ENCODE measurements around the gene RBMXL3.

DNA sequence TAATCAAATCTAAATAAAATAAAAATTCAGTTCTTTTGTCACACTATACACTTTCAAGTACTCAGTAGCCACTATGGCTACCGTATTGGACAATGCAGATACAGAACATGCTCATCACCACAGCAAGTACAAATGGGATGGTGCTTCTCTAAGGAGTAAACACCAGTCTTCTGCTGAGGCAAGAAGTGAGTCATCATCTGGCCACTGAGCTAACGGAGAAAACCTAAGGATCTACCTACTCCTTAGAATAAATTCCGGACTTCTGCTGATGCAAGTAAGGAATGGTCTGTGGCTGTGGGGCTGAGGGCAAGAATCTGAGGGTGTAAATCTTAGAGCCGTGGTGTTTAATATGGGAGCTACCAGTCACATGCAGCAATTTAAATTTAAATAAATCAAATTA lies 11.3 kb upstream of the RBMXL3 start:
- TF ChIP-seq, protein P1, sequence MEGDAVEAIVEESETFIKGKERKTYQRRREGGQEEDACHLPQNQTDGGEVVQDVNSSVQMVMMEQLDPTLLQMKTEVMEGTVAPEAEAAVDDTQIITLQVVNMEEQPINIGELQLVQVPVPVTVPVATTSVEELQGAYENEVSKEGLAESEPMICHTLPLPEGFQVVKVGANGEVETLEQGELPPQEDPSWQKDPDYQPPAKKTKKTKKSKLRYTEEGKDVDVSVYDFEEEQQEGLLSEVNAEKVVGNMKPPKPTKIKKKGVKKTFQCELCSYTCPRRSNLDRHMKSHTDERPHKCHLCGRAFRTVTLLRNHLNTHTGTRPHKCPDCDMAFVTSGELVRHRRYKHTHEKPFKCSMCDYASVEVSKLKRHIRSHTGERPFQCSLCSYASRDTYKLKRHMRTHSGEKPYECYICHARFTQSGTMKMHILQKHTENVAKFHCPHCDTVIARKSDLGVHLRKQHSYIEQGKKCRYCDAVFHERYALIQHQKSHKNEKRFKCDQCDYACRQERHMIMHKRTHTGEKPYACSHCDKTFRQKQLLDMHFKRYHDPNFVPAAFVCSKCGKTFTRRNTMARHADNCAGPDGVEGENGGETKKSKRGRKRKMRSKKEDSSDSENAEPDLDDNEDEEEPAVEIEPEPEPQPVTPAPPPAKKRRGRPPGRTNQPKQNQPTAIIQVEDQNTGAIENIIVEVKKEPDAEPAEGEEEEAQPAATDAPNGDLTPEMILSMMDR (IDR thresholded peaks at IDR 0.05; ENCODE audit: insufficient read depth, low read length, poor library complexity, severe bottlenecking), result no peak
- TF ChIP-seq EZH2phosphoT487 (conservative IDR thresholded peaks at IDR 0.05; ENCODE audit: low read length), result no peak
